ENCODE data around the gene TNNT1.
A peak's percentile ranks its signal among the peaks of the same experiment; 100 is the strongest.
"Not testable (repeated sequence)": the region's sequence is repeated elsewhere in the genome, so short reads cannot be mapped to it uniquely, and the experiment has no call there.

TNNT1 gene

GRCh38 chr19:55116232-55116858, 32.7 kb downstream of the TNNT1 start:
- peak; percentile 50 to 71 for DNase-seq
- TF ChIP-seq POLR2A (IDR thresholded peaks at IDR 0.05; ENCODE audit: low read length) (no peak), GATA1 (IDR thresholded peaks at IDR 0.05; ENCODE audit: low read depth, low read length) (no peak)

GRCh38 chr19:55115446-55116065, 33.5 kb downstream of the TNNT1 start:
- peak; percentile 30 to 43 for DNase-seq
- TF ChIP-seq POLR2A (IDR thresholded peaks at IDR 0.05; ENCODE audit: low read length) (no peak), GATA1 (IDR thresholded peaks at IDR 0.05; ENCODE audit: low read depth, low read length) (no peak)

- no peak for DNase-seq
- no peak for TF ChIP-seq GATA1 (IDR thresholded peaks at IDR 0.05; ENCODE audit: low read depth, low read length)
- no peak for TF ChIP-seq POLR2A (IDR thresholded peaks at IDR 0.05; ENCODE audit: low read length)
These were observed 34.4 kb downstream of the TNNT1 start for GRCh38 chr19:55114566-55115145.

- peak in 1 of 2 experiments; percentile 33 for DNase-seq
- TF ChIP-seq POLR2A (IDR thresholded peaks at IDR 0.05; ENCODE audit: low read length) (no peak), GATA1 (IDR thresholded peaks at IDR 0.05; ENCODE audit: low read depth, low read length) (no peak)
These were observed 35.4 kb downstream of the TNNT1 start for GRCh38 chr19:55113570-55114039.

- no peak for TF ChIP-seq GATA1 (IDR thresholded peaks at IDR 0.05; ENCODE audit: low read depth, low read length)
- no peak for TF ChIP-seq POLR2A (IDR thresholded peaks at IDR 0.05; ENCODE audit: low read length)
- DNase-seq = no peak
These were observed 36.0 kb downstream of the TNNT1 start for GRCh38 chr19:55112777-55113569.

GRCh38 chr19:55112246-55112776, 36.7 kb downstream of the TNNT1 start:
- no peak for DNase-seq
- TF ChIP-seq GATA1 (IDR thresholded peaks at IDR 0.05; ENCODE audit: low read depth, low read length) (no peak), POLR2A (IDR thresholded peaks at IDR 0.05; ENCODE audit: low read length) (no peak)

GRCh38 chr19:55111238-55111831, 37.7 kb downstream of the TNNT1 start:
- DNase-seq = no peak
- TF ChIP-seq GATA1 (IDR thresholded peaks at IDR 0.05; ENCODE audit: low read depth, low read length) (no peak), POLR2A (IDR thresholded peaks at IDR 0.05; ENCODE audit: low read length) (no peak)

GRCh38 chr19:55109527-55110291, 39.3 kb downstream of the TNNT1 start:
- TF ChIP-seq POLR2A (IDR thresholded peaks at IDR 0.05; ENCODE audit: low read length) = no peak
- no peak for TF ChIP-seq GATA1 (IDR thresholded peaks at IDR 0.05; ENCODE audit: low read depth, low read length)
- no peak for DNase-seq

- DNase-seq = not testable (repeated sequence)
These were observed 41.8 kb downstream of the TNNT1 start for GRCh38 chr19:55107252-55107651.

- TF ChIP-seq GATA1 (IDR thresholded peaks at IDR 0.05; ENCODE audit: low read depth, low read length) (no peak), POLR2A (IDR thresholded peaks at IDR 0.05; ENCODE audit: low read length) (no peak)
- no peak for DNase-seq
These were observed 42.4 kb downstream of the TNNT1 start for GRCh38 chr19:55106591-55106990.

GRCh38 chr19:55105237-55105636, 43.8 kb downstream of the TNNT1 start:
- no peak for DNase-seq
- TF ChIP-seq POLR2A (IDR thresholded peaks at IDR 0.05; ENCODE audit: low read length) = no peak
- TF ChIP-seq GATA1 (IDR thresholded peaks at IDR 0.05; ENCODE audit: low read depth, low read length) = no peak

GRCh38 chr19:55103190-55103589, 45.8 kb downstream of the TNNT1 start:
- TF ChIP-seq POLR2A (IDR thresholded peaks at IDR 0.05; ENCODE audit: low read length) = no peak
- TF ChIP-seq GATA1 (IDR thresholded peaks at IDR 0.05; ENCODE audit: low read depth, low read length) = no peak
- no peak for DNase-seq

- no peak for DNase-seq
- TF ChIP-seq POLR2A (IDR thresholded peaks at IDR 0.05; ENCODE audit: low read length) (no peak), GATA1 (IDR thresholded peaks at IDR 0.05; ENCODE audit: low read depth, low read length) (no peak)
These were observed 47.7 kb downstream of the TNNT1 start for GRCh38 chr19:55101261-55101660.
